ENCODE data around the gene CD36.

DNA sequence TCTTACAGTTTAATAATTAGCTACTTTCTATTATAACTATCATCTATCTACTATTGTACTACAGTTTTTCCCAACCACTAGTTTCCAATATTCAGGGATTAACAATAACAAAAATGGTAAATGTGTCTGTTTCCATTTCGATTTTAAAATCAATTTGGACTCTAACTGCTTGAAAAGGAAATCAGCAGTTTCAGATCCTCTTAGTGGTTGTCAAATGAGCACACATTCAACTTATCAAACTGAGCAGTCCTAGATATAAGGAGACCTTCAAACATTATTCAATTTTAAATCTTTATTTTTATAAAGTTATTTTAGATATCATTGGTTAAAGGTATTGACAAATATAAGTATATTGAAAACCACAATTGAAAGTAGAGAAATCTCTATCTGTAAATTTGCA lies 46.8 kb upstream of the CD36 start:
- TF ChIP-seq EZH2 (IDR thresholded peaks at IDR 0.05; ENCODE audit: insufficient read depth, poor library complexity, severe bottlenecking), result no peak
- TF ChIP-seq EZH2phosphoT487 (IDR thresholded peaks at IDR 0.05; ENCODE audit: insufficient read depth, low read depth), result no peak

Data from GM23248 (cell line).